GM12872 (cell line): ENCODE results near the gene MCRIP2.

Experiments used
- TF ChIP-seq, protein P1 (sequence below): IDR thresholded peaks from 3 replicates; pipeline ENCODE4 v1.5.1; 2011; ENCODE audit warnings: low read depth, mild to moderate bottlenecking, low read length, moderate library complexity; ENCODE audit not compliant: insufficient read depth

Gene MCRIP2

DNA sequence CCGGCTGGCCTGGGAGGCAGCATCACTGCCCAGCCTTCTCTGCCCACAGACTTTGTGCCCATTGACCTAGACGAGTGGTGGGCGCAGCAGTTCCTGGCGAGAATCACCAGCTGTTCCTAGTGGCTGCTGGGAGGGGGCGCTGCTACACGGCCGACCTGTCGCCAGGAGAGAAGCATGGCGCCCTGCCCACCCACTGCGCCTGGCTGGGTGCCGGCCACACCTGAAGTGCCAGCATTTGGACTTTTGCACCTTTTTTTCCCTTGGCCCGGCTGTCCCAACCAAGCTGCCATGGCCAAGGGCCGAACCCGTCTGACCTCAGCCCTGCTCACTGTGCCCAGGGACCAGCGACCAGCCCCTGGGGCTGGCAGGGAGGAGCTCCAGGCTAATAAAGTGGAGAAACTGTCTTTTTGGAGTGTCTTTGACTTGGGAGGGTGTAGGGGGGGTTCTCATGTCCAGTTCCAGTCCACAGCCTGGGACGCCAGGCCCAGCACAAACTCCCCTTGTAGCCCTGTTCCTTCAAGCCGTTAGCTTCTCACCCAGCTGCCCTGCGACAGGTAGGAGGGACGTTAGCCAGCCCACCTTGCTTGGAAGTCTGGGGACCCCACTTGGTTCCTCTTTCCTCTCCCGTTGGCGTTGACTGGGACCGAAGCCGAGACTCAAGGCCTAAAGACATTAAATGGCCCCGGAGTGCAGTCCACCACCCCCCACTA is 6.6 kb downstream of the MCRIP2 start:
- TF ChIP-seq, protein P1, sequence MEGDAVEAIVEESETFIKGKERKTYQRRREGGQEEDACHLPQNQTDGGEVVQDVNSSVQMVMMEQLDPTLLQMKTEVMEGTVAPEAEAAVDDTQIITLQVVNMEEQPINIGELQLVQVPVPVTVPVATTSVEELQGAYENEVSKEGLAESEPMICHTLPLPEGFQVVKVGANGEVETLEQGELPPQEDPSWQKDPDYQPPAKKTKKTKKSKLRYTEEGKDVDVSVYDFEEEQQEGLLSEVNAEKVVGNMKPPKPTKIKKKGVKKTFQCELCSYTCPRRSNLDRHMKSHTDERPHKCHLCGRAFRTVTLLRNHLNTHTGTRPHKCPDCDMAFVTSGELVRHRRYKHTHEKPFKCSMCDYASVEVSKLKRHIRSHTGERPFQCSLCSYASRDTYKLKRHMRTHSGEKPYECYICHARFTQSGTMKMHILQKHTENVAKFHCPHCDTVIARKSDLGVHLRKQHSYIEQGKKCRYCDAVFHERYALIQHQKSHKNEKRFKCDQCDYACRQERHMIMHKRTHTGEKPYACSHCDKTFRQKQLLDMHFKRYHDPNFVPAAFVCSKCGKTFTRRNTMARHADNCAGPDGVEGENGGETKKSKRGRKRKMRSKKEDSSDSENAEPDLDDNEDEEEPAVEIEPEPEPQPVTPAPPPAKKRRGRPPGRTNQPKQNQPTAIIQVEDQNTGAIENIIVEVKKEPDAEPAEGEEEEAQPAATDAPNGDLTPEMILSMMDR = peak; percentile 81

DNA sequence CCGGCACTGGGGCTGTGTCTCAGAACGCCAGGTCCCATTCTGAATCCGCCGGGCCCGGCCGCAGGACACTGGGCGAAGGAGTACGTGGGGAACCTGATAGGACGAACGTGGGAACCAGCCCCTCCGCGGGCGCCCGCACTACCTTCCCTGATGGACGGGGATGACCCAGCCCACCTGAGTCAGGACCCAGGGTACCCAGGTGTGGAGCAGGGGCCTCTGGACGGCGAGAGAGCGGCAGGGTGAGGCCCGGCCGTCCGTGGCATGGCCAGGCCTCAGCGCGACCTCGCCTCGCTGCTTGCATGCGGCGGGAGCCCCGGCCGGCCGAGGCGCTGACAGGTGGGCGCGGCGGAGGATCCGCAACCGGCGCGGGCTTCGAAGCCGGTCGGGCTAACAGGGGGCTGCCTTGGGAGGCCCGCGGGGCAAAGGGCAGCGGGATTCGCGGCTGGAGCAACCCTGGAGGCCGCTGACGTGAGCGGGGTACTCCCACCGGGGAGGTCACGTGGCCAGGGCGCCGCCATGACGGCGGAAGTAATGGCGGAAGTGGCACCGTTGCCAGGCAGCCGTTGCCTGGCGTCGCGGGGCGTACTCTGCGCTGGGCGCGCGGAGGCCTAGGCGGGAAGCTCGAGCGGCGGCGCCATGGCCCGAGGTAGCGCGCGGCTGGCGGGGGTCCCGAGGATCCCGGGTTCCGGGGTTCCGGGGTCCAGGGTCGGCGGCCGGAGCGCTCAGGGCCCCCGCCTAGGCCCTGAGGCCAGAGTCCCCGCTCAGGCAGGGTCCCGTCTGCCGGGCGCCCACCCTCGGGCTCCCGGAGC is 7.4 kb downstream of the MCRIP2 start, which contains the start of gene WDR90:
TSS of gene WDR90 (plus strand) at position 585 of the 809 bp plus-strand sequence. CDS start at position 637, 52 bp downstream.
- TF ChIP-seq, protein P1 = no peak

DNA sequence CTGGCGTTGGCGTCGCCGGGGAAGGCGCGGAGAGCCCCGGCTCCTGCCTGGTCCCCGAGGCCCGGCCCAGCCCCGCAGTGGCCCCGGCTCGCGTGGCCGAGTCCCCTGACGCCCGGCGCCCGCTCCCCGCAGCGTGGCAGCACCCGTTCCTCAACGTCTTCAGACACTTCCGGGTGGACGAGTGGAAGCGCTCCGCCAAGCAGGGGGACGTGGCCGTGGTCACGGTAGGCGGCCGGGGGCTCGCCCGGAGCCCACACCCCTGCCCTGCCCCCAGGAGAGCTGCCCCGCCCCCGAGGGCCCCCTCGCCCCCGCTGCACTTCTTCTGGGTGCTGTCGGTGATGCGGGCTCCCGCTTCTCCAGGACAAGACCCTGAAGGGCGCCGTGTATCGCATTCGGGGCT is 8.0 kb downstream of the MCRIP2 start:
- TF ChIP-seq, protein P1 = no peak

DNA sequence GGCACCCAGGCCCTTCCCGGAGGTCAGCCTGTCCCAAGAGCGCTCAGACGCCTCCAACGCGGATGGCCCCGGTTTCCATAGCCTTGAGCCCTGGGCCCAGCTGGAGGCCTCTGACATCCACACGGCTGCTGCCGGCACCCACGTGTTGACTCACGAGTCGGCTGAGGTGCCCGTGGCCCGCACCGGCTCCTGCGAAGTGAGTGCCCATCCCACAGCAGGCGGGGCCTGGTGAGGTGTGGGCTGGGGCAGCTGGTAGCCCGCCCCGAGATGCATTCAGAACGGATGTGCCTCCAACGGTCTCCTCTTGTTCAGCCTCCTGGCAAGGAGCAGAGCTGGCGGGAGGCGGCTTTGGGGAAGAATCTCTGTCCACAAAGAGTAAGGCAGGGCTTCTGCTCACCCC is 10.2 kb downstream of the MCRIP2 start:
- TF ChIP-seq, protein P1 = no peak

DNA sequence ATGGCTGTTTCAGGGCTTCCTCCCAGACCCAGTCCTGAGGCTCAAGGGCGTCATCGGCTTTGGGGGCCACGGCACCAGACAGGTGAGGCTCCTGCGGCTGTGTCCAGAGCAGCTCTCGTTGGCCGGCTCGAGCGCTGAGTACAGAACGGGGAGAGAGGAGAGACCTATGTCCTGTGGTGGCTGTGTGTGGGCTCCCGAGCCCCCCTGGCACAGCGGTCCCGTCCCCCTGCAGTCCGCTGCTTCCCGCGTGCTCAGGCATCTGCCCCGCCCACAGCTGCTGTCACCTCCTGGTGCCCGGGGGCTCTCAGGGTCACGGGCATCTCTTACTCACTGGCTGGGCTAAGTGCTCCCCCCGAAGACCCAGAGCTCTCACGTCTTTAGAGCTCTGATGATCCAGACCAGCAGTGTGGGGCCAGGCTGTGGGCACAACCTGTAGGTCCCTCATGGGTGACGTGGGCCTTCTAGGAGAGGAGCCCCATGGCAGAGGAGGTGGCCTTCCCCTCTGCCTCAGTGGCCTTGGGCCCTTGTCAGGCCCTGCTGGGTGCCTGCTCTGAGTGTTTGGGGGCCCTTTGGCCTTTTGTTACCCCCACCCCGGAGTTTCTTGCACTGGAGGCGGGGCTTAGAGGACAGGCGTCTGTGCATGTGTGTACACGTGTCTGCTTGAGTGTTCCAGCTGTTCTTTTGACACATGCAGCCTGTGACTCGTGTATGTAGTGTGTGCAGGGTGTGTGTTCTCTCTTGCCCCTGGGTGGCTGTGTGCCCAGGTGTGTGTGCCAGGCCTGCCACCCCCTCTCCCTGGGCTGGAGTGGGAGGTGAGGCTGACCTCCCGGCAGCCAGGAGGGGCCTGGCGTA is 11.1 kb downstream of the MCRIP2 start:
- TF ChIP-seq, protein P1 = no peak

DNA sequence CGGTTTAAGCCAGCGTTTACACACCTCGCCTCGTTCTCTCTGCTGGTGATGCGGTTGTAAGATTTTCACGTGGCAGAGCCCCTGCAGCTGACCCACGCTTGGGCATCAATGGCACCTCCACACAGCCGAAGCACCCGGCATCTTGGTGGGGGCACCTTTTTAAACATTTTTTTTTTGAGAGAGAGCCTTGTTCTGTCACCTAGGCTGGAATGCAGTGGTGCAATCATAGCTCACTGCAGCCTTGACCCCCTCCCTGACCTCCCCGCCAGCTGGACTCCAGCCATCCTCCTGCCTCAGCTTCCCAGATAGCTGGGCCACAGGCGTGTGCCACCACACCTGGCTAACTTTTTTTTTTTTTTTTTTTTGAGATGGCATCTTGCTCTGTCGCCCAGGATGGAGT is 12.4 kb downstream of the MCRIP2 start:
- TF ChIP-seq, protein P1 = no peak

DNA sequence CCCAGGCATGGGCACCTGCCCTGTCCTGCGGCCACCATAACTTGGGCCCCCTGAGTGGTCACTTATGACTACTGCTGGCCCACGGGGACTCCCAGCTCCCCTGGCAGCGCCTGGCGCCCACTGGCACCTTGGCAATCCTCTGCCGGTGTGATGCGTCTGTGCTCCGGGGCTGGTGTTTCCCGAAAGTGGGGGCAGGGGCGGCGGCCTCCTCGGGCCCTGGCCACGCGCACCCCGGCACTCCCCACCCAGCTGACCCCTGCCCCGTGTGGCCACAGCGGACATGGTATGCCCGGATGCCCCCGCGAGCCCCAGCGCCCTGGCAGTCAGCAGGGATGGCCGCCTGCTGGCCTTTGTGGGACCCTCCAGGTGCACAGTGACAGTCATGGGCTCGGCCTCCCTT is 15.9 kb downstream of the MCRIP2 start:
- TF ChIP-seq, protein P1 = no peak
